Aorta (tissue), 5 donors: Measurements from ENCODE around the gene ACSF3. TPM values are rescaled to one million over a fixed set of nuclear protein-coding genes. Genes with fewer than 3 reads are reported as not detected.
"Not testable (repeated sequence)": the region's sequence is repeated elsewhere in the genome, so short reads cannot be mapped to it uniquely, and the experiment has no call there.

ENCODE experiments used
- ATAC-seq: fragments of 200-7000 bp; cut with Tn5 transposase; one replicate; pipeline ENCODE4 v1.9.1; 2022; ENCODE audit warnings: moderate library complexity; ENCODE audit not compliant: low FRiP score
- DNase-seq, 2 donors: peaks; one replicate each; pipeline ENCODE4 v3.0.0-alpha.2; 2020
- H3K27ac ChIP-seq, 2 donors: one replicate each; pipeline ENCODE4 v1.5.1; 2013; ENCODE audit warnings: low read length in 2 of 2, mild to moderate bottlenecking in 2 of 2, moderate library complexity in 2 of 2, control low read depth in 1 of 2, inconsistent platforms in 1 of 2, low read depth in 1 of 2
- H3K27me3 ChIP-seq, 2 donors: one replicate each; pipeline ENCODE4 v1.6.1; 2013; ENCODE audit warnings: control low read depth in 1 of 2, low read length in 1 of 2, mild to moderate bottlenecking in 1 of 2, moderate library complexity in 1 of 2; ENCODE audit not compliant: insufficient read depth in 2 of 2, control insufficient read depth in 1 of 2
- H3K36me3 ChIP-seq, 2 donors: one replicate each; pipeline ENCODE4 v1.6.1; 2013; ENCODE audit warnings: control low read depth in 1 of 2, low read length in 1 of 2, mild to moderate bottlenecking in 1 of 2; ENCODE audit not compliant: insufficient read depth in 2 of 2, control insufficient read depth in 1 of 2
- H3K4me1 ChIP-seq, 2 donors: one replicate each; pipeline ENCODE4 v1.6.1; 2013; ENCODE audit warnings: low read length in 2 of 2, control low read depth in 1 of 2, mild to moderate bottlenecking in 1 of 2, moderate library complexity in 1 of 2; ENCODE audit not compliant: insufficient read depth in 2 of 2, control insufficient read depth in 1 of 2
- H3K4me3 ChIP-seq, 2 donors: one replicate each; pipeline ENCODE4 v1.5.1; 2013; ENCODE audit warnings: low read length in 2 of 2, control low read depth in 1 of 2, mild to moderate bottlenecking in 1 of 2
- H3K9me3 ChIP-seq: one replicate; pipeline ENCODE4 v1.6.1; 2013; ENCODE audit warnings: mild to moderate bottlenecking, low read length; ENCODE audit not compliant: control insufficient read depth
- WGBS, 2 donors: extraction: QIAGEN DNeasy Blood & Tissue Kit; methylation state at CpG; one replicate each; pipeline ENCODE4 v1.1.7; 2013; 5-methylcytosine and 5-hydroxymethylcytosine counted together
- intact Hi-C, 2 donors: fragments of 100-400 bp; cut with DNase I; formaldehyde crosslinking; loops; one replicate each; pipeline versions ENCODE4 v1.14.2 to v1.15.0; 2022
- polyA plus RNA-seq, 2 donors: library from polyadenylated mRNA; stranded (reverse); fragments of 200-250 nt; gene quantifications; one replicate each; pipeline ENCODE4 v1.2.3, GENCODE V29; 2013
- total RNA-seq, 2 donors: library from RNA; stranded (reverse); fragmentation: NEBNext Ultra II Directional; extraction: Animal tissue kit (Norgen Biotek cat#: 25700); gene quantifications; one replicate each; pipeline ENCODE4 v1.2.1, GENCODE V29; 2021
- donor health status: healthy with polysubstance abuse.
- donor health status: Bipolar disorder and iron deficiency.
- donor health status: DM: no; HTN: no; CAD: no.
- donor health status: DM: no; HTN: no; CAD: no.
- donor health status: DM: yes; HTN: yes; CAD: no.

Gene ACSF3
- total and polyA plus RNA-seq, 4 donors: 19.3 to 48.4 (median 26.6) TPM

GRCh38 chr16:89068814-89069616 lies 24.6 kb upstream of the ACSF3 start:
- H3K4me3 ChIP-seq, ATAC-seq, H3K36me3 ChIP-seq, H3K4me1 ChIP-seq, DNase-seq, H3K27ac ChIP-seq, H3K27me3 ChIP-seq, intact Hi-C loops, H3K9me3 ChIP-seq: not testable (repeated sequence)
- WGBS, 2 donors: 96 to 97% methylated on average over 4 of the region's 4 CpGs

DNA sequence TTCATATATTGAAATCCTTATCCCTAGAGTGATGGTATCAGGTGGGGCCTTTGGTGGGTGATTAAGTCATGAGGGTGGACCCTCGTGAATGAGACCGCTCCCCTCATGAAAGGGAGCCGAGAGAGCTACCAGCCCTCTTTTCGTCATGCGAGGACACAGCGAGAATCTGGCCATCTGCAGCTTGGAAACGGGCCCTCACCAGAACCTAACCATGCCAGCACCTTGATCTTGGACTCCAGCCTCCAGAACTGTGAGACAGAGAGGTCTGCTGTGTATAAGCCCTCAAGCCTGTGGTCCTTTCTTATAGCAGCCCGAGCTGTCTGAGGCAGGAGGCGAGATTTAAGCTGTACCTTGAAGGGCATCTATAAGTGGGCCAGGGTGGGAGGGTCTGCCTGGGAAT lies 23.7 kb upstream of the ACSF3 start:
- no peaks in the 10 kb centered on the region for H3K27me3 ChIP-seq
- intact Hi-C loops: no loop called here

DNA sequence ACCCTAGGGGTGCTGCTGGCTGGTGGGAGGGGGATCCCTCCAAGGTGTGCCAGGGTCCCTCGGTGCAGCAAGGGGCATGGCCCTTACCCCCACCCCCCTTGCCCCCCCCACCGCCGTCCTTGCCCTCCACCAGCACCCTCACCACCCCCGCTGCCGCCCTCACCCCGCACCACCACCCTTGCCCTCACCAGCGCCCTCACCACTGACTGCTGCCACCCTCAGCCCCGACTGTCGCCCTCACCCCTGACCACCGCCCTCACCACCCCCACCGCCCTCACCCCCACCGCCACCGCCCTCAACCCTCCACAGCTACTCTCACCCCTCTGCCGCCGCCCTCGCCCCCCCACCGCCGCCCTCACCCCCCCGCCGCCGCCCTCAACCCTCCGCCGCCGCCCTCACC lies 23.1 kb upstream of the ACSF3 start:
- intact Hi-C loops: no loop called here
- Histone ChIP-seq H3K27ac (no peak overlapping the region), H3K4me3 (no peak overlapping the region), H3K9me3 (no peaks in the 10 kb centered on the region), H3K4me1 (no peaks in the 10 kb centered on the region), H3K27me3 (no peaks in the 10 kb centered on the region), H3K36me3 (no peaks in the 10 kb centered on the region)
- DNase-seq (no peak), ATAC-seq (no peak)
- 91 to 93% methylated on average over 16 to 24 of the region's 24 CpGs for WGBS, 2 donors

More for the DNA sequence above, 23.7 kb upstream of the ACSF3 start:
- ATAC-seq (no peak), DNase-seq (no peak)
- H3K4me3 ChIP-seq: no peak overlapping the region
- H3K9me3 ChIP-seq: no peaks in the 10 kb centered on the region
- H3K27ac ChIP-seq: no peak overlapping the region
- WGBS, 2 donors: 88 to 91% methylated on average over 9 of the region's 9 CpGs
- no peaks in the 10 kb centered on the region for H3K36me3 ChIP-seq
- H3K4me1 ChIP-seq: no peaks in the 10 kb centered on the region

GRCh38 chr16:89071686-89072547 lies 21.7 kb upstream of the ACSF3 start:
- Histone ChIP-seq H3K36me3 (no peaks in the 10 kb centered on the region), H3K27ac (no peak overlapping the region), H3K9me3 (no peaks in the 10 kb centered on the region), H3K27me3 (no peaks in the 10 kb centered on the region), H3K4me3 (no peak overlapping the region), H3K4me1 (no peaks in the 10 kb centered on the region)
- ATAC-seq (no peak), DNase-seq (no peak)
- 34 to 43% methylated on average over 28 to 30 of the region's 30 CpGs for WGBS, 2 donors
- intact Hi-C loops: no loop called here

DNA sequence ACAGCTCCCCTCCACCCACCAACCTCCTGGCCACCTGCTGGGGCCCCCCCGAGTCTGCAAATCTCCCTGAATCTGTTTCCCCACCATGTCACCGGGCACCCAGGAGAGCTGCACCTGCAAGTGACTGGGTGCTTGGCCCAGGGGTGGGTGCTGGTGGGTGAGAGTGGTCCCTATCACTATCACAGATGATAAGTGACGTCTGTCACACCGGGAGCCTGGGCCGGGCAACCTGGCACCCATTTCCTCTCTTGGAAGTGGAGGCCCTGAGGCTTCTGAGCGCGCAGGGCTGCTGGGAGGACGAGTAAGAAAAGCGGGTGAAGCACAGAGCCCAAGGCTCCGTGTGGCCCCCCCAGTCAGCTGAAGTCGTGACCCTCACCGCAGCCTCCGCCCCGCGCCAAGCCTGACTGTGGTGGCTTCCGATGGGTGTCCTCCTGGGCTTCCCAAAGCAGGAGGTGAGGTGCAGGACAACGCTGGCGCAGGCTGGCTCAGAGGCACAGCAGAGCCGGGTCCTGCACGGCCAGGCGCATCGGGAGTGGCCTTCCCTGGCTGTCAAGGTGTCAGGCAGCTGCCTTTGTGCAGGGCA lies 21.0 kb upstream of the ACSF3 start:
- ATAC-seq (no peak), DNase-seq (no peak)
- intact Hi-C loops: no loop called here
- 74 to 76% methylated on average over 22 of the region's 22 CpGs for WGBS, 2 donors
- H3K4me3 ChIP-seq: no peak overlapping the region
- no peaks in the 10 kb centered on the region for H3K4me1 ChIP-seq
- no peaks in the 10 kb centered on the region for H3K9me3 ChIP-seq
- H3K27ac ChIP-seq: no peak overlapping the region
- no peaks in the 10 kb centered on the region for H3K36me3 ChIP-seq
- no peaks in the 10 kb centered on the region for H3K27me3 ChIP-seq

DNA sequence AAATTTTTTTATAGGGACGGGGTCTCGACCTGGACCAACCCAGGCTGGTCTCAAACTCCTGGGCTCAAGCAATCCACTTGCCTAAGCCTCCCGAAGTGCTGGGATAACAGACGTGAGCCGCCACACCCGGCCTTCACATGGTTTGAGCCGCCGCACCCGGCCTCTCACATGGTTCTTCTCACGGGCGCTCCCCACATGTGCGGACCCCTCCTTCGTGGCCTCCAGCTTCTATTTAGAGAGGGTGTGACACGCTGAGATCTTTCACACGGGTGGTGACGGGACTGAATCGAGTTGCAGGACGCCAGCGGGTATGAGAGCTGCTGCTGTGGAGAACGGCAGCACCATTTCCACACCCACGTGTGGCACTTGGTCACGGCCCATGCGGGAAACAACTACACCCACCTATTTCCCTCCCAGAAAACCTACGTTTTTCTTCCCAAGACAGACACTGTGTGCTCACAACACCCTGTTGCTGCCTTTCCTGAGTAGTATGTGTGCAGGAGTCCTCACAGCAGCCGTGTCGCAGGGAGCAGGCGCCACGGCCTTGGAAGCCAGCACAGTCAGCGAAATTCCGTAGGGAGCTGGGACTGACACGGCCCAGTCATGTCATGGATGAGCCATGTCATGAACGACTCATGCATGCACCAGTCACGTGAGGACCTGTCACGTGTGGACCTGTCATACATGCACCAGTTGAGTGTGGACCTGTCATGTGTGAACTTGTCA lies 20.1 kb upstream of the ACSF3 start:
- 91 to 93% methylated on average over 34 of the region's 34 CpGs for WGBS, 2 donors
- Histone ChIP-seq H3K36me3 (no peaks in the 10 kb centered on the region), H3K27ac (no peak overlapping the region), H3K27me3 (no peaks in the 10 kb centered on the region), H3K4me1 (no peaks in the 10 kb centered on the region), H3K9me3 (no peaks in the 10 kb centered on the region), H3K4me3 (no peak overlapping the region)
- intact Hi-C loops: no loop called here
- ATAC-seq (no peak), DNase-seq (no peak)

DNA sequence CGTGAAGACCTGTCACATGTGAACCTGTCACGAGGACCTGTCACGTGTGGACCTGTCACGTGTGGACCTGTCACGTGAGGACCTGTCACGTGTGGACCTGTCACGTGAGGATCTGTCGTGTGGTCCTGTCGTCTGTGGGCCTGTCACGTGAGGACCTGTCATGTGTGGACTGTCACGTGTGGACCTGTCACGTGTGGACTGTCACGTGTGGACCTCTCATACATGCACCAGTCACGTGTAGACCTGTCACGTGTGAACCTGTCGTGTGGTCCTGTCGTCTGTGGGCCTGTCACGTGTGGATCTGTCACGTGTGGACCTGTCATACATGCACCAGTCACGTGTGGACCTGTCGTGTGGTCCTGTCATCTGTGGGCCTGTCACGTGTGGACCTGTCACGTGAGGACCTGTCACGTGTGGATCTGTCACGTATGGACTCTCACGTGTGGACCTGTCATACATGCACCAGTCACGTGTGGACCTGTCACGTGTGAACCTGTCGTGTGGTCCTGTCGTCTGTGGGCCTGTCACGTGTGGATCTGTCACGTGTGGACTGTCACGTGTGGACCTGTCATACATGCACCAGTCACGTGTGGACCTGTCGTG lies 19.5 kb upstream of the ACSF3 start:
- H3K4me1 ChIP-seq, H3K27ac ChIP-seq, H3K27me3 ChIP-seq, H3K36me3 ChIP-seq, H3K9me3 ChIP-seq, H3K4me3 ChIP-seq, intact Hi-C loops, DNase-seq, ATAC-seq: not testable (repeated sequence)
- 95% methylated on average over 34 to 35 of the region's 35 CpGs for WGBS, 2 donors
